HG02763 (cell line): ENCODE data around the gene NCAPD2.
A peak's percentile ranks its signal among the peaks of the same experiment; 100 is the strongest.
"Not testable (repeated sequence)": the region's sequence is repeated elsewhere in the genome, so short reads cannot be mapped to it uniquely, and the experiment has no call there.

Experiments used
- ATAC-seq: cut with Tn5 transposase; IDR thresholded peaks from one replicate; pipeline ENCODE4 v1.9.1; 2021; ENCODE audit warnings: mild to moderate bottlenecking, moderate library complexity; ENCODE audit not compliant: unreplicated experiment

The NCAPD2 gene

DNA sequence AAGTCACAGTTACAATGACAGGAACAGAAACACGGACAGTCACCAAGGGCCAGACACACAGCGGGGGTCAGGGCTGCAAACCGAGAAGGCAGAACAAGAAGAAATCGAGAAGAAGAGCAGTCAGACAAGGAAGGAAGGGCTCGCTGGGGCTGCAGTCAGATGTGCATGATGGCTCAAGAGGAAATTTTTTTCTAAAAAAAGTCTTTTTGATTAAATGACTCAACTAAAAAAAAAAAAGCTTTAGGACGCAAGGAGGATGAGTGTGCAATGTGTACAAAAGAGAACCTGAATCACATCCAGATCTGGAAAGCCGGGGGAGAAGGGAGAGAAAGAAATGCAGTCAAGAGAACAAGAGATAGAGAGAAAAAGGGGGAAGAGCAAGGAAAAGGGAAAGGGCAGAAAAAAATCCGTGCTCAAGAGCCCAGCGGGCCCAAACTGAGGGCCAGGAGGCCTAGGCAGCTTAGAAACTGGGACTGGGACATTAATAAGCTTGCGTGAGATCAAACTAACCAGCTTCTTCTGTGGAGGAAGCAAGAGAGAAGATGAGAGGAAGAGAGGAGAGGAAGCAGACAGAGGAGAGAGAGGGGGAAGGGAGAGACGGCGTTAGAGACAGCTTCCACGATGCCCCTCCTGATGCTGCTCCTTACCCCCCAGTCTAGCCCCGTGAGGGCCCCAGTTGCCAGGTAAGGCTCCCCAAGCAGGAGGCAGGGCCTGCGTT is 55.2 kb downstream of the NCAPD2 start:
- no peak for ATAC-seq

DNA sequence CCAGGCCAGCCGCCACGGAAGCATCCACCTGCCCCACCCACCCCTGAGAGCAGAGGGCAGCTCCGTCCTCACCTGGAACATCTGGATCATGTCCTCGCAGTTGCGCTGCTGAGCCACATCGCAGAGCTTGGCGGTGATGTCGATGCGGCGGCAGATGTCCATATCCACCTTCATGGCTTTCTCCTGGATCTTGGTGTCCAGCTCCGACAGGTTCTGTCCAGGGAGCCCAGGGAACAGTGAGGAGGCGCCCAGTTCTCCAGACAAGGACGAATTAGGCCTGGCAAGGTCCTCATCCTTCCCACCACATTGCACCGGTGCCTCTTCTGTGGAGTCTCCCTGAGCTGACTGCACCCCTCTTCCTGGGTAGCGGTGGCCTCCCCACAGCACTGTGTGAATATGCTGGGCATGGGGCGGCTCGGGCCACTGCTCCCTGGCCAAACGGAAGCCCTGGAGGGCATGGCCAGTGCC is 55.8 kb downstream of the NCAPD2 start:
- ATAC-seq, result no peak

- ATAC-seq, result no peak
These were observed 56.6 kb downstream of the NCAPD2 start for GRCh38 chr12:6550294-6551062.

DNA sequence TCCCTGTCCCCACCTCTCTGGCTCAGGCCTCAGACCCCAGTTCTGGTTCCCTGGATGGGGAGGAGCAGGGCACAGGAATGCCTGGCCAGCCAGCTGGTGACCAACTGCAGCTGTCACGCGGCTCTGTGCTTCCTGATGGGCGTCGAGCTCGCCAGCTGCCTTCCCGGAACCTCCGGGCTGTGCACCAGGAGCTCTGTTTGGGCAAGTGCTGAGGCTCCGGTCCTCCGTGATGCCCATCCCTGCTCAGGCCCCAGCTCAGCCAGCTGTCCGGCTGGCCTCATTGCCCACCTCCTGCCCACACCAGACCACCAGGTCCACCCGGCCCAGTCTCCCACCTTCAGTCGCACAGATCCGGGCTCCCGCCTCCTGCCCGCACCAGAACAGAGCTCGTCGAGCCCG is 57.2 kb downstream of the NCAPD2 start:
- ATAC-seq, result no peak

GRCh38 chr12:6551496-6552139 is 57.7 kb downstream of the NCAPD2 start:
- ATAC-seq, result no peak

DNA sequence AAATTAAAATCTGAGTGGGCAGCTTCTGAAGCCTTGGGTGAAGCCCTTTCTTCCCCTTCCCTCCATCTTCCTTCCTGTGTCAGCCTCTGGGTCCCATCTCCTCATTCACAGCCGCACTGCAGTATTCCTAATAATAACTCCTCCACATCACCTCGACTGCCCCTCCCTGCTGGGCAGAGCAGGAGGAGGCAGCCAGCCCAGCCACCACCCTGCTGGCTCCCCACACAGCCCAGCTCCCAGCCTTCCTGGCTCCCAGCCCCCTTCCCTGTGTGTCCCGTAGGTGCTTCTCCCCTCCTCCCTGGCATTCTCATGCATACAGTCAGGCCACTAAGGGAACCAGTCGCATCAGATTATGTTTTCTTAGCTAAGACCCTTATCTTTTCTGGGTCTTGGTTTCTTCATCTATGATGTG is 58.2 kb downstream of the NCAPD2 start:
- ATAC-seq, result no peak

- ATAC-seq, result no peak
These were observed 59.4 kb downstream of the NCAPD2 start for GRCh38 chr12:6553051-6553868.

DNA sequence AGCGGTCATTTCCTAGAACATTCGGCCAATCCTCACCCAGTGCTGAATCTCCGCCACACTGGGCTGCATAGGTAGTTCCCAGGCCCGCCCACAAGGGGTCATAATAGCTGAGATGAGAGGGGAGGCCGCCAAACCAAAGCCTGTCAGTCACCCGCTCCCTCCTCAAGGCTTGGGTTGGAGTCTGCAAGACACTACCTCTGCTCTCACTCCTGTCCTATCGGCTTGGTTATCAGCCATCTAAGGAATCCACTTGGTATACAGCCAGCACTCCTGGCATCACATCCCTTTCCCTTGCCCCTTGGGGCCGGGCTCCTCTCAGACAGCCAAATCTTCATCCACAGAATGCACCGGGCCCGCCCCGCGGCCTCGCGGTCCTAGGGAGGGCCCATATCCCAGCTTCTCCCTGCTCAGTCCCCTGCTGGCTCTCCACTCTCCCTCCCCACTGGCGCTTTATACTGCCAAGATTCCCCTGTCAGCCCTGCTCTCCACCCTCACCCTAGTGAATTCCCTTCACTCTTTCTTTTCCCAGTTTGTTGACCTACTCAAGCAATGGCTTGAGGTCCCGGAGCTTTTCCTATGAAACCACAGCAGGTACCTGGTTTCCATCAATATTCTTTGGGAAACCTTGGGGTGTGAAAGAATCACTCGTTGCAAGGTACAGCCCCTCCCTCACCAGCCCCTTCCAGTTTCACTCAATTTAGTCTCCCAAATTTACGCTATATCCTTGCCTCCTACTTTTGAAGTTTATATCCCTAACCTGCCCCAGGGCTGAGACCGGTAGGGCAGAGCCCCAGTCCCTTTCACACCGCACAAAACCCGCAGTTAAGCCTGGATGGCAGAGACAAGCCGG is 60.5 kb downstream of the NCAPD2 start:
- ATAC-seq, result peak; percentile 43

- ATAC-seq, result peak; percentile 16
These were observed 61.3 kb downstream of the NCAPD2 start for GRCh38 chr12:6555018-6555691.

GRCh38 chr12:6556496-6556817 is 62.6 kb downstream of the NCAPD2 start:
- not testable (repeated sequence) for ATAC-seq

GRCh38 chr12:6556857-6557256 is 63.0 kb downstream of the NCAPD2 start:
- ATAC-seq, result no peak

- not testable (repeated sequence) for ATAC-seq
These were observed 64.3 kb downstream of the NCAPD2 start for GRCh38 chr12:6558014-6558760.

DNA sequence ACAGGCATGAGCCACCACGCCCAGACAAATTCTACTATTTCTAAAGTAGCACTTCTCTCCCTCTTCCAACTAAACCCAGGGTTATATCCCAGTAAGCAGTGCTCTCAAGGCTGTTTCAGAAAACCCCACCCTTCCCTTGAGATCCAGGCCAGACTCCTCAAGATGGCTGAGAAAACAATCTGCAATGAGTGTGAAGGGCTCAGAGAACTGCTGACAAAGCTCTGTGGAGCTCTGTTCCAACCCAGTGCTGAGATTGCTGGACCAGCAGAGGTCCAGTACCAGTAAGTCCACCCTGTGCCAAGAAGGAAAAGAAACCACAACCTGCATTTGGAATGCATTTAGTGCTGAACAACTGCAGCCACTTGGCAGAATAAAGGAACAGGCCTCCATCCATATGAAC is 65.6 kb downstream of the NCAPD2 start:
- ATAC-seq, result no peak

GRCh38 chr12:6560501-6561205 is 66.8 kb downstream of the NCAPD2 start:
- ATAC-seq, result no peak

GRCh38 chr12:6562881-6563280 is 69.0 kb downstream of the NCAPD2 start:
- ATAC-seq, result no peak

DNA sequence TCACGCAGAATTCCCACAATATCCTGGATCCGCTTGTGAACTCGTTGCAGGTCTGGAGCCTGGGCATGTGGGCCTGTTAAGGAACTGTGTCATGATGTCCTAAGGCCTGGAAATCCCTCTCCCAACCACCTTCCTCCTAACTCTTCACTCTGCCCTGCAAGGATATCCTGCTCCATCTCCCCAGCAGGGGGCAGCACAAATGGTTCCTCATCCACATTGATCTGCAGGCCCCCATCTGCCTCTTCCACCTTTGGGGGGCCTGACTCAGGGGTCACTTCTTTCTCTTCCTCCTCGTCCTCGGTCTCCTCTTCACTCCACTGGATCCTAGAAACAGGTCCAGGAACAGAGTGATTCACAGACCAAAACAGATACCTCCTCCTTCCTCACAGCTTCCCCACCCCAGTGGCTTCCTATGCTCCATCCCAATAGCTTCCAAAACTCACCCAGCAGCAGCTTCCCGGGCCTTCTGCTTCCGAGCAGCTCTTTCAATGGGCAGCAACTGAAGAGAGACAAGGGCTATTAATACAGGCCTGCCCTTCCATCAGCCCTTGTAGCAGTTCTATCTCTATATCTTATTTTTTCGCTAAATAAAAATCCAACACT is 69.6 kb downstream of the NCAPD2 start:
- ATAC-seq, result no peak

DNA sequence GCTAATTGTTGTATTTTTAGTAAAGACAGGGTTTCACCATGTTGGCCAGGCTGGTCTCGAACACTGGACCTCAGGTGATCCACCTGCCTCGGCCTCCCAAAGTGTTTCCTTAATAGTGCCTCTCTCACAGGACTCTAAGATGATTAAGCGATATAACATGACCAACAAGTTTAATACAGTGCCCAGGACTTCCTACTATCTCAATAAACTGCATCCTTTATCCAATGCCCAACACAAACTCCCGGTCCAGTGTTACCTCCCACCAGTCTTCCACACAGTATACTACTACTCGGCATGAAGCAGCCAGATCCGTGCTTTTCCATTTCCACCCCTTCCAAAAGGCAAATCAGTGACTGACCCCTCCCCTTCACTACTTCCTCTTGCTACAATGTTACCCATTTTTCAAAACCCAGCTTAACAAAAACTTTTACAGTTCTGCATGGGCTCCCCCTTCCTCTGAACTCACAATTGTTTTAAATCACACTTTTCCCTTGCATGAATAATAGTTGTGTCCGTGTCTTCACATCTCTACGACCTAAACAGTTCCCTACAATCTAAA is 73.3 kb downstream of the NCAPD2 start:
- no peak for ATAC-seq

DNA sequence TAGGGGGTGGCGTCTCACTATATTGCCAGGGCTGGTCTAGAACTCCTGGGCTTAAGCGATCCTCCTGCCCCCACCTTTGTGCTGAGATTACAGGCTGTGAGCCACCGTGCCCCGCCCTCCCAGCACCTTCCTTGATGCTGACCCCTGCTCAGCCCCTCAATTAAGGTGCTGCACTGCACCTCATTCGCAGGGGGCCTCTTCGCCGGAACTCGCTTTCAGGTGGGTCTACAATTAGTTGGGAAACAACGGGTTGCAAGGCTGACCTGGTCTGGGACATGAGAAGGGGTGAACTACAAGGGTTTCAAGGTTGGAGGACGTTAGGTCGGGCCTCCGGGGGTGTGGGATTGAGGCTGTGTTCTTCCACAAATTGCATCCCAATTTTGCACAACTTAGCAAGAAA is 75.4 kb downstream of the NCAPD2 start:
- ATAC-seq, result no peak
